Cerebellar nuclear complex (tissue), 1 donor: Measurements from ENCODE around the gene WBP1L.
A peak's percentile ranks its signal among the peaks of the same experiment; 100 is the strongest.
"Not testable (repeated sequence)": the region's sequence is repeated elsewhere in the genome, so short reads cannot be mapped to it uniquely, and the experiment has no call there.

Experiments
- DNase-seq, 2 experiments: peaks; one replicate each; lab custom pipeline; 2025; lab: John Stamatoyannopoulos, UW

The WBP1L gene

DNA sequence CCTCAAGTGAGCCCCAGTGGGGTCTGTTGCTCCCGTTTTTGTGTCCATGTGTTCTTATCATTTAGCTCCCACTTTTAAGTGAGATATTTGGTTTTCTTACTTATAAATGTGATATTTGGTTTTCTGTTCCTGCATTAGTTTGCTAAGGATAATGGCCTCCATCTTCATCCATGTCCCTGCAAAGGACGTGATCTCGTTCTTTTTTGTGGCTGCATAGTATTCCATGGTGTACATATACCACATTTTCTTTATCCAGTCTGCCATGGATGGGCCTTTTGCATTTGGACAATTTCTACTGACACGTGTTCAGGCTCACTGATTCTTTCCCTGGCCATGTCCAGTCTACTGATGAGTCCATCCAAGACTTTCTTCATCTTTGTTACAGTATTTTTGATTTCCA lies 19.8 kb upstream of the WBP1L start:
- DNase-seq: no peak

- DNase-seq: no peak
These were observed 17.5 kb upstream of the WBP1L start for GRCh38 chr10:102726274-102726673.

- no peak for DNase-seq
These were observed 16.5 kb upstream of the WBP1L start for GRCh38 chr10:102727037-102727818.

GRCh38 chr10:102729029-102730026 lies 14.4 kb upstream of the WBP1L start:
- peak in 1 of 2 experiments; percentile 11 for DNase-seq

DNA sequence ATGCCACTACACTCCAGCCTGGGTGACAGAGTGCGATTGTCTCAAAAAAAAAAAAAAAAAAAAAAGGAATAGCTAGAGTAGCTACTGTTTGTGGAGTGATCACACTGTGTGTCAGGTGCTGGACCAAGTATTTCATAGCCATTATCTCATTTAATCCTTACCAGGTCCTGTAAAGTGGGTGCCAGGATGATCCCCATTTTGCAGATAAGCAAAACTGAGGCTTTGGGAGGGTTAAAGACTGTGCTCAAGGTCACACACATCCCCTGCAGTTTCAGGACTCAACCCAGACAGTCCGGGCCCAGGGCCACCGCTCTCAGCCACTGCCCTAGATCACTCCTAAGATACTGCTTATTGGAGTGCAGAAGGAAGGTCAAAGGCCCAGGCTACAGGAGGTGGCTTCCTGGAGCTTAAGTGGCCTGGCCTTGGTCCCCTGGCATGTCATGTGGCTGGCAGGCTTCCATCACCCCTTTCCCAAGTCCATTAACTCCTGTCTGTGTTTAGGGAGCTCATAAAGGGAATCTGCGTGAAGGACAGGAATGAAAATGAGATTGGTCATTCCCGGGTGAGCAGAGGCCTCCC lies 12.4 kb upstream of the WBP1L start:
- no peak for DNase-seq

- DNase-seq: no peak
These were observed 11.1 kb upstream of the WBP1L start for GRCh38 chr10:102732661-102733060.

GRCh38 chr10:102735065-102735562 lies 8.6 kb upstream of the WBP1L start:
- no peak for DNase-seq

DNA sequence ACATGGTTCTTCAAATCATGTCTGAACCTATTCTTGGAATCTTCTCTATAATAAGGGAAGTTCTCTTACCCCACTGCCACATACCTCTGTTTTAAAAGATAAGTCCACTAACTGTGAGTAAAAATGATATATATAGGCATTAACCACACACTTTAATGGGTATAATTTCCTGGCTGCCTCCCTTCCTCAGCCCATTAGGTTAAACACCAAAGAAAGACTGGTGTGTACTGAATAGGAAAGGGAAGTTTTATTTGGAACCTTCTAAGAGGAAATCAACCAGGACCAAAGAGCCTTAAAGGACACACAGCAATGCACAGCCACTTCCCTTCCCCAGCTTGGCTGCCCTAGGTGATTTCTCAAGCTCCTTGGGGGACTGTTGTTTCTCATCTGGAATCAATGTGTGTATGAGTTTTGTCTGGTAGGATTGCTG lies 5.0 kb upstream of the WBP1L start:
- DNase-seq: no peak

DNA sequence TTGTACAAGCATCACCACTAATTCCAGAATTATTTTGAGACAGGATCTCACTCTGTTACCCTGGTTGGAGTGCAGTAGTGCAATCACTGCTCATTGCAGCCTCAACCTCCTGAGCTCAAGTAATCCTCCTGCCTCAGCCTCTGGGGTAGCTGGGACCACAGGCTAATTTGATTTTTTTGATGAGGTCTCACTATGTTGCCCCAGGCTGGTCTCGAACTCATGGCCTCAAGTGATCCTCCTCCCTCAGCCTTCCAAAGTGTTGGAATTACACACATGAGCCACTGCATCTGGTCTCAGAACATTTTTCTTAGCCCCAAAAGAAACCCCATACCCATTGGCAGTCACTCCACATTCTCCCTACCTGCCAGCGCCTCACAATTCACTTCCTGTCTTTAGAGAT lies 3.5 kb upstream of the WBP1L start:
- no peak for DNase-seq

- DNase-seq: no peak
These were observed 2.0 kb upstream of the WBP1L start for GRCh38 chr10:102741726-102742237.

- DNase-seq: not testable (repeated sequence)
These were observed 1.4 kb upstream of the WBP1L start for GRCh38 chr10:102742313-102742712.

- no peak for DNase-seq
These were observed 615 bp upstream of the WBP1L start for GRCh38 chr10:102743078-102743587.

- no peak for DNase-seq
These were observed 765 bp downstream of the WBP1L start for GRCh38 chr10:102744374-102745051.

- DNase-seq: no peak
These were observed 1.4 kb downstream of the WBP1L start for GRCh38 chr10:102745157-102745556.

DNA sequence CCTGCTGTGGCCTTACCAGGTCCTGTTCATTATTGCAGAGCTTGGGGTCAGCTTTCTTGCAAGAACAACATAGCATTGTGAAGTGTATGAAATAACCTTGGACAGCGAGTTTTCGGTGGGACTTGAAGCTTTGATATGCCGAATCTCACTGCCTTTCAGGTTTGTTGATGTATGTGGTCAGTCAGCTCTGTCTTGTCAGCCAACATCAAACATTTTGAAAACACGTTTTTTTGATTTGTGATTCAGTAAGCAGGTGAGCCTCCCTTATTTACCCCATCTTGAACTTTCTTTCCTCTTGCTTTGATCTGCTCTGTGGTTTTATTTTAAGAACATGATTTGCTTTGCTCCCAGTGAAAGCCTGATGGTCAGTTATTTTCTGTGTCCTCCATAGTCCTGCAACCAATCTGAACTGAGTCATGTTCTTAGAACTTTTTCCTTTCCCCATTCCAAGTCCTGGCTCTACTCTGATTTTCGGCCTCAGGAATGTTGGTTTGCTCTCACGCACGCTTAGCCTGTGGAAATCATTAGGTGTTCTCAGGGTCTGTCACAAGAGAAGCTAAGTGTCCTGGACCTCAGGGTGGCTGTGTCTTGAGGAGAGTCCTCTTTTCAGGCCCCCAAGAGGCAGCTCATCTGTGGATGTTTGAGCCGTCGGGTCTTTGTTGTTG lies 8.7 kb downstream of the WBP1L start:
- no peak for DNase-seq

DNA sequence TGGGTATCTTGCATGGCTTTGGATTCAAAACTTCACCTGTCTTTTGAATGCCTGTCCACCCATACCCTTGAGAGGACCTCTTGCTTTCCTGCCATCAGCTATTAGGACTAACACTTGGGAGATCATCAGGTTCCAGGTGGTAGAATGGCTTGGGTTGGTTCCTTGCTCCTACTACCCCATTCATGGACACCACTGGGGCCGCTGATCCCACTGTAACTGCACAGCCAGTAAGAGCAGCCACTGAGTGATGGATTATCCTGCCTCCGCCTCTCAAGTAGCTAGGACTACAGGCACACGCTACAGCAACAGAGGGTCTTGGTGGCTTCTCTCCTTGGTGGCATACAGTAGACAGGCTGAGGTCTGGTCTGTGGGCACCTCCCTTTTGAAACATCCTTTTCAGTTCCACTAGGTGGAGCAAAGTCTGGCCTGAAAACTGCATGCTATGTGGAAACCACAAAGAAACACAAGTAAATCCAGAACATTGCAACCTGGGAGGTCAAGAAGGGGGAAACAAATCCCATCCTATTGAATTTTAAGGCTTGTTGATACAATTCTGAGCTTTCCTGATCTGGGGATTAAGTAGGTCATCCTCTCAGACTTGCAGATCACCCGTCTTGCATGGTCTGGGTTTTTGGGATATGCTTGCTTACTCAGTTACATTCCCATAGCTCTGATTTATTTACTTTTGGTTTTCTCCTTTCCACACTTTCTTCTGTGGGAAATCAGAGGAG lies 9.4 kb downstream of the WBP1L start:
- DNase-seq: no peak

DNA sequence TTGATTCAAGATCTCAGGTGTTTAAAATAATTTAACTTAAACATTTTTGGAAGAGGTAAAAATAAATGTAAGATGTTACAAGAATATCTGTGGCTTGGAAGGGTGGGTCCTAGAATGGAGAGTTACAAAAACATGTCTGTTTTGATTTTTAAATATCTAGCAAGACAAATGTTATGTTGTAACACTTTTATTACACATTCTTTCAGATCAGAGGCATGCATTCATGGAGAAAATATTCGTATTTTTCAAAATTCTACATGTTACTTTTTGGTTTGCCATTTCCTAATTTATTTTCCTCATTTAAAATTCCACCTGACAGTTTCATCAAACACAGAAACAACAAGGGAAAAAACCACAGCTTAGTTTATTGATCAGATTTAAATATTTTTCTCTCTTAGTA lies 10.0 kb downstream of the WBP1L start:
- DNase-seq: no peak

DNA sequence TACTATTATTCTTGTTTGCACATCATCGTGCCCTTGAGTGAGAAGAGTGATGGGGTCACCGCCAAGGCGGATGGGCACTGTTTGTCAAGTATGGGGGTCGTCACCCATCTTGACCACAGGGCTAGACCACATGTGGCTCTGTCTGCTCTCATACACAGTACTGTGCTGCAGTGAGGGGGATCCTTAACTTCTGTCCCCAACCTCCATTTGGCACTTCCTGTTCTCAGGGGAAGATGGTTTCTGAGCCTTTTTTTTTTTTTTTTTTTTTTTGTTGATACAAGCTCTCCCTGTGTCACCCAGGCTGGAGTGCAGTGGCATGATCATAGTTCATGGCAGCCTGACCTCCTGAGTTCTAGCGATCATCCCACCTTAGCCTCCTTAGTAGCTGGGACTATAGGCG lies 13.6 kb downstream of the WBP1L start:
- no peak for DNase-seq

GRCh38 chr10:102758240-102758932 lies 14.6 kb downstream of the WBP1L start:
- DNase-seq: no peak

DNA sequence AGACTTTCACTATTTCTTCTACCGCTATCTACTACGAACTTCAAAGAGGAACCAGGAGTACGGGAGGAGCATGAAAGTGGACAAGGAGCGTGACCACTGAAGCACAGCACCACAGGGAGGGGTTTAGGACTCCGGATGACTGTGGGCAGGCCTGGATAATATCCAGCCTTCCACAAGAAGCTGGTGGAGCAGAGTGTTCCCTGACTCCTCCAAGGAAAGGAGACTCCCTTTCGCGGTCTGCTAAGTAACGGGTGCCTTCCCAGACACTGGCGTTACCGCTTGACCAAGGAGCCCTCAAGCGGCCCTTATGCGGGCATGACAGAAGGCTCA lies 15.2 kb downstream of the WBP1L start:
- not testable (repeated sequence) for DNase-seq
